KG1 (cell line): ENCODE measurements around the gene TMEM235.

Source experiments
- DNase-seq: peaks from one replicate; lab custom pipeline; 2025; lab: John Stamatoyannopoulos, UW

TMEM235 gene

GRCh38 chr17:78272181-78272913 is 40.9 kb downstream of the TMEM235 start:
- DNase-seq = no peak

DNA sequence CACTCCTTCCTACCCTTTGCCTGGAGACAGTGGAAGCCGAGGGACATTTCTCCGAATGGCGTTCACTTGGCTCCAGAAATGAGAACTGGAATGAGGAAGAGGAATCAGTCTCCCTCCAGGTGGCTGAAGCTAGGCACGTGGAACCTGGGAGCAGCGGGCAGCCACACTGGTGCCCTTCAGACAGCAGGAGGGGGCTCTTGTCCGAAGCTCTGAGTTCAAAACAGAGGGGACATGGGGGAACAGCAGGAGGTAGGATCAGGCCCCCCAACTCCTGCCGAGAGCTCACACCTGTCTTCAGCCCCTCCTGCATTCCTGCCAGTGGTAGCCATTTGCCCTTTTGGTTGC is 41.5 kb downstream of the TMEM235 start:
- no peak for DNase-seq

- DNase-seq = no peak
Measured at GRCh38 chr17:78273813-78274212, 42.4 kb downstream of the TMEM235 start.

DNA sequence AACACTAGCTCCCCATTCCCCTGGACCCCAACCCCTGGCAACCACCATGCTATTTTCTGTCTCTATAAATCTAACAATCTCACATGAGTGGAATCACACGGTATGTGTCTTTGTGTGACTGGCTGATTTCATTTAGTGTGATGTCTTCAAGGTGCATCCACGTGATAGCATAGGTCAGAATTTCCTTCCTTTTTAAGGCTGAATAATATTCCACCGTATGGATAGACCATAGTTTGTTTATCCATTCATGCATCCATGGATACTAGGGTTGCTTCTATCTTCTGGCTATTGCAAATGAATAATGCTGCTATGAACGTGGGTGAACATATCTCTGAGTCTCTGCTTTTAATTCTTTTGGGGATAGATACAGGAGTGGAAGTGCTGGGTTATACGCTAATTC is 43.9 kb downstream of the TMEM235 start:
- no peak for DNase-seq

DNA sequence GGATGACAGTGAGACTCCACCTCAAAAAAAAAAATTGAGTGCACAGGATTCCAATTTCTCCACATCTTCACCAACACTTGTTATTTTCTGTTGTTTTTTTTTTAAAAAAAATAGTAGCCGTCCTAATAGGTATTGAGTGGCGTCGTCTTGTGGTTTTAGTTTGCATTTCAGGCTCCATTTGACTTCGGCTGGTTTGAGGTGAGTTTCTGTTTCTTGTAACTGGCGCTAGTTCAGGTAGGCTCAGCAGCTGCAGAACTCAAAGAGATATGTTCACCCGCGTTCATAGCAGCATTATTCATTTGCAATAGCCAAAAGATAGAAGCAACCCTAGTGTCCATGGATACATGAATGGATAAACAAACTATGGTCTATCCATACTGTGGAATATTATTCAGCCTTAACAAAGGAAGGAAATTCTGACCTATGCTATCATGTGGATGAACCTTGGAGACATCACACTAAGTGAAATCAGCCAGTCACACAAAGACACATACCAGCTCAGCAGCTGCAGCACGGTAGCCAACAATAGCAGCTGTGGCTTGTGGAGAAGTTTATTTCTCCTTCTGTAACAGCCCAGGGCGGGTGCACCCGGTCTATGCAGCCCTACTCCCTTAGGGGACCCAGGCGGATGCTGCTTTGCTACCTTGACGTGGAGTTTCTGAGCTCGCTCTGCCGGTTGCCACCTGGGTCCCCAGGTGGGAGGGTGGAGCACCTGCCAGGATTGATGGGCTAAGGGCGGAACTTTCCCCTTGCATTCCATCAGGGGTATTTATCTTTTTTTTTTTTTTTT is 44.9 kb downstream of the TMEM235 start:
- no peak for DNase-seq

DNA sequence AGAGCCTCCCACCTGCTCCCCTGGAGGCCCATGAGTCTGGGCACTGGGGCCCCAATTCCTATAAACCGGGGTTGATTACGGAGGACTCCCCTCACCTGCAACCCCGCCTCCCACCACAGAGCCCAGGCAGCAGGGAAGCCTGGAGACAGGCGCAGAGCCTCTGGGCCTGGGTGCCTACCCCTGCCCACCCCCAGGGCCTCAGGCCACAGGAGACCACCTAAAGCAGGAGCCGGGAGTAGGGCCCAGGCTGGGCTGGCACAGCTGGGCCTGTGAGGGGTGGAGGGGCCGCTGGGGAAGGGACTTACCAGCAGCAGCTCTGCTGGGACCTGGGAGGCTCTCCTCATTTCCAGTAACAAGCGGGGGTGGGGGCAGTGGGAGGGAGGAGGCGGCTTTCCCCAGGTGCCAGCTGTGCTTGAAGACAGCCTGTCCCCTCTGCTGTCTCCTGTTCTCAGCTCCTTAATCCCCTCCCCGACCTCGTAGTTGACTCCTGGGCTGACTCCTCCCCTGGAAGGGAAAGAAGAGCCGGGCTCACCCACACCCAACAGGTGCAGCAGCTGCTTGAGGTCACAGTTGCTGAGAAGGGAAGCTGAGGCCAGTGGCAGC is 46.8 kb downstream of the TMEM235 start:
- no peak for DNase-seq

DNA sequence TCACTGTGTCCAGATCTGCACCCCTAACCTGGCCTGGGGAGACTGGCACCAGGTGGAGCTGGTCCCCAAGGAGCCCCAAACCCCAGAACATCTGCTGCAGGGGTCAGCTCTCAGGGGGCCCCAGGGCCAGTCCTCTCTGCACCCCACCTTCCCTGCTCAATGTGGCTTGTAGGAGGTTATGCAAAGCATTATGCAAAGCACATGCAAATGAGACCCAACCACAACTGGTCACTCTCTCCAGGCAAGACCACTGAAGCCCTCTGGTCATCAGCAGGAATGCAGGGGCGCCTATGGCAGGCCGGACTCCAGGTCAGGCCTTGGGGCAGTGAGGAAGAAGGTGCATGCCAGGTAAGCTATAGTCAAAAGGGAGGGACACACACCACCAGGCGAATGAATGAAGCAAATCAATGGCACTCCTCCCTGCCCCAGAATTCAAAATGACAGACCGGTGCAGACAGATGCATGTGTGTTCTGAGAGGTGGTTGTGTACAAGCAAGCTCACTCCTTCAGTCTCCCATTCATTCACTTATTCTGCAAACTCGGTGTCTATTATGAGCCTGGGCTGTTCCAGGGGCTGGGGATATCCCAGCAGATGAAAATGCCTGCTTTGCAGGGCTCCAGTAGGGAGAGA is 48.0 kb downstream of the TMEM235 start:
- no peak for DNase-seq

DNA sequence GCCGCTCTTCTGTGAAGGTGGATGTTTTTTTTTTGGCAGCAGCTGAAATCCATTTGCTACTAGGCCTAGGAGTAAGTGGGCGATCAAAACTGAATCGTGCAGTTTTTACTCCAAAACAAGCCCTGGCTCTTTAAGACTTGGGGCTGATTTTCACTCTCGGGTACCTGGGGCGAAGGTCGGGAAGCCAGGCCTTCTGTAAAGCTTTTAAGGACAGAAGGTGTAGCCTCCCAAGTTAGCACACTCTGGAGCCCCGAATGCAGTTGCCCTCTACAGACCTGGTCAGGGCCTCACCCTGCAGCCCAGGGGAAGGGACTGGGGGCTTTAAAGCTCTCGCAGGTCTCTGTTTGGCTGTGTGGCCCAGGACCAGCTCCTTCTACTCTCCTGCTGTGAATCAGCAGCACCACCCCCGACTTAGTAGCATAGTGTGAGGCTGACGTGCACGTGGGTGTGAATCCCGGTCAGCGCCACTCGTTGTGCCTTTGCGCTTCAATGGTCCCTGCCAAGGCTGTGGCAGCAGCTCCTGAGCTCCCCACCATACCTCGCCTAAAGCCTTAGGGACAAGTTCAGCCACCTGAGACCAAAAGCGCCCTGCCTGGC is 49.9 kb downstream of the TMEM235 start:
- no peak for DNase-seq

- no peak for DNase-seq
Measured at GRCh38 chr17:78284146-78284545, 52.7 kb downstream of the TMEM235 start.

GRCh38 chr17:78289004-78289403 is 57.6 kb downstream of the TMEM235 start:
- DNase-seq = no peak

DNA sequence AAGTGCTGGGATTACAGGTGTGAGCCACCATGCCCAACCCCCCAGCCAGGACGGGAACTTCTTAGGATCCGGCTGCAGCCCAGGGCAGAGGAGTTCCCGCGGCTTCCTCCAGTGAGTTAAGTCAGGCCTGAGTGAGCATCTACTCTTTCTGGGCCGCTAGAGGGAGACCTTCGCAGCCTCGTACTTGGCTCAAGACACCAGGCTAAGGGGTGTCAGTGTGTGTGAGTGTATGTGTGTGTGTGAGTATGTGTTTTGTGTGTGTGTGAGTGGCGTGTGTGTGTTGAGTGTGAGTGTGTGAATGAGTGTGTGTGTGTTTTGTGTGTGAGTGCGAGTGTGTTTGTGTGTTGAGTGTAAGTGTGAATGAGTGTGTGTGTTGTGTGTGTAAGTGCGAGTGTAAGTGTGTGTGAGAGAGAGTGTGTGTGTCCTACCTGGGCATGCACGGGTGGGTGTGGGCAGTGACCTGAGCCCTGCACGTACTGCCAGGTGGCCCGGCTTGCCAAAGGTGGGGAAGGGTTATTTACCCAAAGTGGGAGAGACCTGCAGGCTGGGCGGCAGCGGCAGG is 58.5 kb downstream of the TMEM235 start:
- DNase-seq = peak; percentile 61
